Psoas muscle (tissue), 8 donors: ENCODE results near the gene ACACA. TPM values are rescaled to one million over a fixed set of nuclear protein-coding genes. Genes with fewer than 3 reads are reported as not detected.

Source experiments
- ATAC-seq, 4 donors: fragments of 200-7000 bp; cut with Tn5 transposase; one replicate each; pipeline ENCODE4 v1.9.1; 2020; ENCODE audit warnings: moderate library complexity in 3 of 4, mild to moderate bottlenecking in 2 of 4
- DNase-seq, 2 donors: peaks; one replicate each; pipeline ENCODE4 v3.0.0-alpha.2; 2020
- H3K27ac ChIP-seq: fragments of 200-600 bp; one replicate; pipeline ENCODE4 v1.8.0; 2022
- H3K27me3 ChIP-seq, 3 donors: fragments of 200-600 bp in 1 of 3; one replicate each; pipeline versions ENCODE4 v1.6.1 to v1.8.0; 2013 to 2022; ENCODE audit warnings: low read length in 2 of 3, mild to moderate bottlenecking in 2 of 3, moderate library complexity in 1 of 3; ENCODE audit not compliant: insufficient read depth in 3 of 3
- H3K36me3 ChIP-seq, 2 donors: fragments of 200-600 bp in 1 of 2; one replicate each; pipeline versions ENCODE4 v1.6.1 to v1.8.0; 2013 to 2022; ENCODE audit warnings: low read depth in 1 of 2, mild to moderate bottlenecking in 1 of 2, moderate library complexity in 1 of 2; ENCODE audit not compliant: insufficient read depth in 1 of 2
- H3K4me1 ChIP-seq: fragments of 200-600 bp; one replicate; pipeline ENCODE4 v1.8.0; 2022
- H3K4me3 ChIP-seq: fragments of 200-600 bp; one replicate; pipeline ENCODE4 v1.8.0; 2022; ENCODE audit warnings: mild to moderate bottlenecking
- H3K9me3 ChIP-seq: fragments of 200-600 bp; one replicate; pipeline ENCODE4 v1.8.0; 2022
- WGBS, 3 donors: extraction: QIAGEN DNeasy Blood & Tissue Kit; methylation state at CpG; one replicate each; pipeline versions ENCODE4 v1.1.6 to v1.1.7; 2013; 5-methylcytosine and 5-hydroxymethylcytosine counted together
- intact Hi-C, 2 donors: fragments of 100-400 bp; cut with DNase I; formaldehyde crosslinking; loops; one replicate each; pipeline versions ENCODE4 v1.11.0 to v1.14.2; 2022
- polyA plus RNA-seq, 3 donors: library from polyadenylated mRNA; stranded (reverse); fragments of 200-250 nt; gene quantifications; one replicate each; pipeline ENCODE4 v1.2.3, GENCODE V29; 2013
- total RNA-seq, 4 donors: library from RNA; stranded (reverse); fragmentation: NEBNext Ultra II Directional in 2 of 4; extraction: Animal tissue kit (Norgen Biotek cat#: 25700) in 2 of 4; gene quantifications; one replicate each; pipeline versions ENCODE4 v1.2.1 to v1.2.4, GENCODE V29; 2021 to 2023
- TF ChIP-seq, protein P1 (sequence below): fragments of 200-600 bp; IDR thresholded peaks from one replicate; pipeline ENCODE4 v1.8.0; 2022; ENCODE audit warnings: antibody characterized with exemption
- donor health status: healthy with polysubstance abuse.
- donor health status: DM: no; HTN: no; CAD: no; lungs with moderate emphysema.
- donor health status: Bipolar disorder and iron deficiency.
- donor health status: healthy.
- donor health status: DM: yes; HTN: yes; CAD: no.
- donor health status: DM: no; HTN: no; CAD: no.
- donor health status: DM: no; HTN: no; CAD: no.
- donor health status: DM: yes; HTN: yes; CAD: no.

The ACACA gene
- total and polyA plus RNA-seq, 7 donors = 7.2 to 42.6 (median 21.5) TPM

DNA sequence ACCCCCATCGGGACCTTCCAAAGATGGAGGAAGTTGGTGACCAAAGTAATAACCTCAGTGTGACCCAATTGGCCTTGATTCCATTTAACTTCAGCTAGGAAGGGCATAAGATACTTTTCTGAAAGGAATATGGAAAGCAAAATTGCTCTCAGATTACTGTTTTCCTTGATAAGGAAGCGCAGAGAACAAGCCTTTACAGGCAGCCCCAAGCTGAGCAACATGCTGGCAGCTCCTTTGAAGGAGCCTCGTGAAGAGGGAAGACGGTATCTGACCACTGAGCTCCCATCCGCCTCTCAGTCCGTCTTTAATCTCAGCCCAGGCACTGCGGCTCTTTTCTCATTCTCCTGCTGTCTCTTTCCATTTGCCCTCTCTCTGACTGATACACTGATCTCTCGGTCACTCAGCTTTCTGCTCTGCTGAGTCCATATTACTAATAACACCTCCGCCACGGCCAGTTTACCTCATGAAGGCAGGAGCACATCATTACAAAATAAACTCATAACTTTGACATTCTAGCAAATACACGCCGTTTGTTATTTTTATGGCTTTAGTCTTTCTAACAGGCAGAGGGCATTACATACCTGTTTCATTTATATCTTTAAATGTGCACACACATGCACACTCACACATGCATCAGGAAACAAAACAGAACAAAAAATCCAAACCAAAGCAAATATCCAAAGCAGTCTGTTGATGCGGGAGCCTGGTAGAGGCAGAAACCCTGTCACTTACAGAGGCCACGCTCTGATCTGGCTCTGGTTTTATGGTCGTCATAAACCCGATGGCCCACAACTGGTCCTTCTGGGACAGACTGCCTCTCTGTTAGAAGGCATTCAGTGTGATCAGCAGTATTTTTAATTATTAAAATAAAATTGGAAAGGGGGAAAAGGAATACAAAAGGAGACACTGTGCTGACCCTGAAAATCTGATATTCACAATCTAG, 274.7 kb downstream of the ACACA start:
- WGBS, 3 donors = 87 to 90% (median 89%) methylated on average over 16 of the region's 16 CpGs
- Histone ChIP-seq H3K4me3 (no peak overlapping the region), H3K27me3 (no peaks in the 10 kb centered on the region), H3K27ac (no peak overlapping the region), H3K4me1 (no peaks in the 10 kb centered on the region), H3K9me3 (no peaks in the 10 kb centered on the region), H3K36me3 (peaks cover 0 to 55% of the 10 kb centered on the region in 2 donors)
- no peak for ATAC-seq
- TF ChIP-seq, protein P1, sequence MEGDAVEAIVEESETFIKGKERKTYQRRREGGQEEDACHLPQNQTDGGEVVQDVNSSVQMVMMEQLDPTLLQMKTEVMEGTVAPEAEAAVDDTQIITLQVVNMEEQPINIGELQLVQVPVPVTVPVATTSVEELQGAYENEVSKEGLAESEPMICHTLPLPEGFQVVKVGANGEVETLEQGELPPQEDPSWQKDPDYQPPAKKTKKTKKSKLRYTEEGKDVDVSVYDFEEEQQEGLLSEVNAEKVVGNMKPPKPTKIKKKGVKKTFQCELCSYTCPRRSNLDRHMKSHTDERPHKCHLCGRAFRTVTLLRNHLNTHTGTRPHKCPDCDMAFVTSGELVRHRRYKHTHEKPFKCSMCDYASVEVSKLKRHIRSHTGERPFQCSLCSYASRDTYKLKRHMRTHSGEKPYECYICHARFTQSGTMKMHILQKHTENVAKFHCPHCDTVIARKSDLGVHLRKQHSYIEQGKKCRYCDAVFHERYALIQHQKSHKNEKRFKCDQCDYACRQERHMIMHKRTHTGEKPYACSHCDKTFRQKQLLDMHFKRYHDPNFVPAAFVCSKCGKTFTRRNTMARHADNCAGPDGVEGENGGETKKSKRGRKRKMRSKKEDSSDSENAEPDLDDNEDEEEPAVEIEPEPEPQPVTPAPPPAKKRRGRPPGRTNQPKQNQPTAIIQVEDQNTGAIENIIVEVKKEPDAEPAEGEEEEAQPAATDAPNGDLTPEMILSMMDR = no peak
- intact Hi-C loops = no loop called here
- no peak for DNase-seq

DNA sequence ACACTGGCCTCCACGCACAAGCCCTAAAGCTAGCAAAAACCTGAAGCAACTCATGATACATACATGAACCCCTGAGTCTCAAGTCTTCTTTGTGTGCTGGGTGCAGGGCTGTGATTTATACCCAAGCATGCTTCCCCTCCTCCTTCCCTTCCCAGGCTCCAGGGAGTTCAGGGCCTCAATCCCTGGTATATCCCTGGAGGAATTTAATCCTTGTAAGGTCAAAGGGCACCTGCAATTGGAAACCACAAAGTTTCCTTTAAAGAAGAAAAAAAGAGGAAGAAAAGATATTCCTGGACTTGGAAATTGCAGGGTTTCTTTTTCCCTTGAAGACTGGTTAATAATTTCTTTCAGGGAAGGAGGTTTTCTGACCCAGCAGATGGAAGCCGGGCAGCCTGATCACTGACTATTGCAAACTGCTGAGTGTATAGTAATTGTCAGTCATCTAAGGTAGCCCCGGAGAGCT, 275.6 kb downstream of the ACACA start:
- DNase-seq = no peak
- no peaks in the 10 kb centered on the region for H3K27me3 ChIP-seq
- peaks cover 0 to 65% of the 10 kb centered on the region in 2 donors for H3K36me3 ChIP-seq
- no peak for ATAC-seq
- intact Hi-C loops = no loop called here
- no peaks in the 10 kb centered on the region for H3K9me3 ChIP-seq
- TF ChIP-seq, protein P1 = no peak
- H3K4me3 ChIP-seq = no peak overlapping the region
- no peaks in the 10 kb centered on the region for H3K4me1 ChIP-seq
- no peak overlapping the region for H3K27ac ChIP-seq
- WGBS, 3 donors = 75 to 85% (median 79%) methylated on average over 3 of the region's 3 CpGs

DNA sequence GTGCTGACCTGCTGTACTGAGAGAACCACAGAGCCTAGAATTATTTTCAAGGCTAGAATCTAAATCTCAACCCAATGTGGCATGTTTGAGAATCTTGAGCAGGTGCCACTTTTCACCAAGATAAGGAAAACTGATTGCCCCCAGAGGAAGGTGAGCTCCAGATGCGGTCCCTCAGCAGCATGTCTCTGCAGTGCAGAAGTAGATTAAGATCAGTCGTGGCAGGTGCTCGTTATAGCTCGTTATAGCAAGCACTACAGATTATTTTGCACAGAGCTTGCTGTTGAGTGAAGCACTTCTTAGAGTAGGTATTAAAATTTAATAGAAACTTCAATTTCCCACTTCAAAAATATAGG, 281.8 kb downstream of the ACACA start:
- no peak for DNase-seq
- ATAC-seq = no peak
- TF ChIP-seq, protein P1 = no peak
- Histone ChIP-seq H3K27me3 (no peaks in the 10 kb centered on the region), H3K4me1 (no peaks in the 10 kb centered on the region), H3K4me3 (no peak overlapping the region), H3K27ac (no peak overlapping the region), H3K9me3 (no peaks in the 10 kb centered on the region), H3K36me3 (peaks cover 3 to 97% of the 10 kb centered on the region in 2 donors)
- 89 to 95% (median 91%) methylated on average over 4 of the region's 4 CpGs for WGBS, 3 donors
- intact Hi-C loops = loop anchor here in 1 of 2 donors (10.0 kb wide), 1 partner anchor 60 kb away; no protein-coding TSS in a partner anchor

DNA sequence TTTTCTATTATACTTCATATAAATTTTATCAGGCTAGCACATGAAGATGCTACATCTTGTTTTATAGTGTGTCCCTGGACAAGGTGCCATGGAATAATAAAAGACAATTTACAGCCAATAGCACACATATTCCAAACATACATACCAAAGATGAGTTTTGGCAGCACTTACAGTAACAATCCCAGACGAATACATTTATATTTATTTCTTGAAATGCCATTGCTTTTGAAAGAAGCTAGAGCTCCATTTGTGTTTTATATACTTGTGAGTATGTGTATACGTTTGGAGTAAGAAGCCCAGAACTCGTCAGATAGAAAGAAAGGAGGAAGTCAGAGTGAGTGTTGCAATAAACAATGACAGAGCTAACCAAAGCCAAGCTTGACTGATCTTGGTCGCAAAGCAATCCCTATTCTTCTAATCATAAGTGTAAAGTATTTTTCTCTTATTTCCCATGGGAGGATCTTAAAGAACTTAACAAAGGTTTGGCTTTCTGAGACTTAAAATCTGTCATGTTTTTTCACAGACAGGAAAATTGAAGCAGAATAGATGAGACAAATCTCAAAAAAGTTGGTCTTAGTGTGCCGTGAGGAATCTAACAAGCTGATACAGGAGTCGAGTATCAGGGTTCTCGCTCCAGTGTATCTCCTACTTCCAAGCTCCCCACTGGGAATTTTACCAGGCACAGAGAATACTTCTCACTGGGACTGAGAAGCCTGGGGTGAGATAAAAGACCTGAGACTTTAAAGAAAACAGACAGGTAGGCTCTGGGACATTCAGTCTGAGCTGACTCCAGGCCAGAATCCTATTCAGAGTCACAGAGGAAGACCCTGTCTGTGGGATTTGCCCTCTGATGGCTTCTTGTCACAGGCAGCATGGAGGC, 282.5 kb downstream of the ACACA start:
- DNase-seq (no peak), ATAC-seq (no peak)
- no peak overlapping the region for H3K4me3 ChIP-seq
- H3K4me1 ChIP-seq = no peaks in the 10 kb centered on the region
- TF ChIP-seq, protein P1 = no peak
- no peaks in the 10 kb centered on the region for H3K27me3 ChIP-seq
- 80 to 85% (median 84%) methylated on average over 7 of the region's 7 CpGs for WGBS, 3 donors
- intact Hi-C loops = loop anchor here in 1 of 2 donors (10.0 kb wide), 1 partner anchor 59 kb away; no protein-coding TSS in a partner anchor
- peaks cover 3 to 91% of the 10 kb centered on the region in 2 donors for H3K36me3 ChIP-seq
- H3K27ac ChIP-seq = no peak overlapping the region
- no peaks in the 10 kb centered on the region for H3K9me3 ChIP-seq
